Limb (tissue), 2 donors: ENCODE data around the gene GRB7.
"Not testable (repeated sequence)": the region's sequence is repeated elsewhere in the genome, so short reads cannot be mapped to it uniquely, and the experiment has no call there.

Experiments
- DNase-seq, 2 donors: peaks; one replicate each; pipeline ENCODE4 v3.0.0-alpha.2; 2016; ENCODE audit errors: extremely low spot score in 2 of 2

GRB7 gene

DNA sequence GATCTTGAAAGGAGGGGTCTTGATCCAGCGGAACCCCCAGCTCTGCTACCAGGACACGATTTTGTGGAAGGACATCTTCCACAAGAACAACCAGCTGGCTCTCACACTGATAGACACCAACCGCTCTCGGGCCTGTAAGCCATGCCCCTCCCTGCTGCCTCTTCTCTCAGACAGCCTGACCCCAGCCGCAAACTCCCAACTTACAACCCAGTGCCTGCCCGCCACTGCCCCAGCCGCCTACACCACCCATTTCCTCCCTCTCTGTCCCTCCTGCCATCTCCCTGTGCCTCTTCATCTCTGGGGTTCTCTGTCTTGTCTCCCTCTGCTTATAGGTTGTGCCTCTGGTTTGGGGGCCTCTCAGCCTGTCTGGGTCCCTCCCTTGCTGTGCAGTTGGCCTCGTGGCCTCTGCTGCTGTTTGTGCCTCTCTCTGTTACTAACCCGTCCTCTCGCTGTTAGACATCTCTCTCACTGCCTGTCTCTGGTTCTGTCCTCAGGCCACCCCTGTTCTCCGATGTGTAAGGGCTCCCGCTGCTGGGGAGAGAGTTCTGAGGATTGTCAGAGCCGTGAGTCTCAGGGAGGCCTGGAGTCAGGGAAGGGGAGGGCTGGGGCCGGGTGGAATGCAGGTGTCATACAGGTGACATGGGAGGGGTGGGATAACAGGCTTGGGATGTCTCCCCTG is 28.3 kb upstream of the GRB7 start:
- DNase-seq: no peak

DNA sequence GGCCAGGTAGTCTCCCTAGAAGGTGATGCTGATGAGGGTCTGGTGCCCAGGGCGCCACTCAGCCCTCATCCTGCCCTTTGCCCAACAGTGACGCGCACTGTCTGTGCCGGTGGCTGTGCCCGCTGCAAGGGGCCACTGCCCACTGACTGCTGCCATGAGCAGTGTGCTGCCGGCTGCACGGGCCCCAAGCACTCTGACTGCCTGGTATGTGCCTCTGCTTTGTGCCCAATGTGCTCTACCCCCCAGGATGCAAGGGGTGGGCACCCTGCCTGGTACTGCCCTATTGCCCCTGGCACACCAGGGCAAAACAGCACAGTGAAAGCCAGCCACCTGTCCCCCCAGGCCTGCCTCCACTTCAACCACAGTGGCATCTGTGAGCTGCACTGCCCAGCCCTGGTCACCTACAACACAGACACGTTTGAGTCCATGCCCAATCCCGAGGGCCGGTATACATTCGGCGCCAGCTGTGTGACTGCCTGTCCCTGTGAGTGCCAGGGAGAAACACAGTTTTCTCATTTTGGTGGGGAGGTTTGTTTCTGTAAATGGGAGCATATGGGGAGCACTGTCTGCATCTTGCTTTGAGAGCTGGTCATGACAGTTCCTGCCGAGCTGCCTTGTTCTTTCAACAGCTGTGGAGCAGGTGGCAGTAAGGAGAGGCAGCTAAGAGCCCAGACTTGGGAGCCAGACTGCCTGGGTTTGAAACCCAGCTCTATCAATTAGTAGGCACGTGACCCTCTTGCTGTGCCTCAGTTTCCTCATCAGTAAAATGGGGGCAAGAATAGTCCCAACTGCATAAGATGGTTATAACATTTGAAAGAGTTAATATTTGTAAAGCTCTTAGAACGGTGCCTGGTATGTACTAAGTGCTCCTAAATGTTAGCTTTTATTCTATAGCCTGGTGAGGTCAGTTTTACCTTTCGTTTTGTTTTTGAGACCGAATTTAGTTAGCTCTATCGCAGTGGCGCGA is 27.5 kb upstream of the GRB7 start:
- no peak for DNase-seq

DNA sequence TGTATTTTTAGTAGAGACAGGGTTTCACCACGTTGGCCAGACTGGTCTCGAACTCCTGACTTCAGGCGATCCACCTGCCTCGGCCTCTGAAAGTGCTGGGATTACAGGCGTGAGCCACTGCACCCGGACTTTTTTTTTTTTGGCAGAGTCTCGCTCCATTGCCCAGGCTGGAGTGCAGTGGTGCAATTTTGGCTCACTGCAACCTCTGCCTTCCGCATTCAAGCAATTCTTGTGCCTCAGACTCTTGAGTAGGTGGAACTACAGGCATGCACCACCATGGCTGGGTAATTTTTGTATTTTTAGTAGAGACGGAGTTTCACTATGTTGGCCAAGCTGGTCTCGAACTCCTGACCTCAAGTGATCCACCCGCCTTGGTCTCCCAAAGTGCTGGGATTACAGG is 26.7 kb upstream of the GRB7 start:
- not testable (repeated sequence) for DNase-seq

DNA sequence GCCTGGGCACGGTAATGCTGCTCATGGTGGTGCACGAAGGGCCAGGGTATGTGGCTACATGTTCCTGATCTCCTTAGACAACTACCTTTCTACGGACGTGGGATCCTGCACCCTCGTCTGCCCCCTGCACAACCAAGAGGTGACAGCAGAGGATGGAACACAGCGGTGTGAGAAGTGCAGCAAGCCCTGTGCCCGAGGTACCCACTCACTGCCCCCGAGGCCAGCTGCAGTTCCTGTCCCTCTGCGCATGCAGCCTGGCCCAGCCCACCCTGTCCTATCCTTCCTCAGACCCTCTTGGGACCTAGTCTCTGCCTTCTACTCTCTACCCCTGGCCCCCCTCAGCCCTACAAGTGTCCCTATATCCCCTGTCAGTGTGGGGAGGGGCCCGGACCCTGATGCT is 25.9 kb upstream of the GRB7 start:
- no peak for DNase-seq

DNA sequence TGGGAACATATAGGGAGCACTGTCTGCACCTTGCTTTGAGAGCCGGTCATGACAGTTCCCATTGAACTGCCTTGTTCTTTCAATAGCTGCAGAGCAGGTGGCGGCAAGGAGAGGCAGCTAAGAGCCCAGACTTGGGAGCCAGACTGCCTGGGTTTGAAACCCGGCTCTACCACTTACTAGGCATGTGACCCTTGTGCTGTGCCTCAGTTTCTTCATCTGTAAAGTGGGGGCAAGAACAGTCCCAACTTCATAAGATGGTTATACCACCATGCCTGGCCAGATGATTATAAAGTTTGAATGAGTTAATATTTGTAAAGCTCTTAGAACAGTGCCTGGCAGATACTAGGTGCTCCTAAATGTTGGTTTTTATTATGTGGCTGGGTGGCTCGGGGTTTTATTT is 23.5 kb upstream of the GRB7 start:
- DNase-seq: no peak

DNA sequence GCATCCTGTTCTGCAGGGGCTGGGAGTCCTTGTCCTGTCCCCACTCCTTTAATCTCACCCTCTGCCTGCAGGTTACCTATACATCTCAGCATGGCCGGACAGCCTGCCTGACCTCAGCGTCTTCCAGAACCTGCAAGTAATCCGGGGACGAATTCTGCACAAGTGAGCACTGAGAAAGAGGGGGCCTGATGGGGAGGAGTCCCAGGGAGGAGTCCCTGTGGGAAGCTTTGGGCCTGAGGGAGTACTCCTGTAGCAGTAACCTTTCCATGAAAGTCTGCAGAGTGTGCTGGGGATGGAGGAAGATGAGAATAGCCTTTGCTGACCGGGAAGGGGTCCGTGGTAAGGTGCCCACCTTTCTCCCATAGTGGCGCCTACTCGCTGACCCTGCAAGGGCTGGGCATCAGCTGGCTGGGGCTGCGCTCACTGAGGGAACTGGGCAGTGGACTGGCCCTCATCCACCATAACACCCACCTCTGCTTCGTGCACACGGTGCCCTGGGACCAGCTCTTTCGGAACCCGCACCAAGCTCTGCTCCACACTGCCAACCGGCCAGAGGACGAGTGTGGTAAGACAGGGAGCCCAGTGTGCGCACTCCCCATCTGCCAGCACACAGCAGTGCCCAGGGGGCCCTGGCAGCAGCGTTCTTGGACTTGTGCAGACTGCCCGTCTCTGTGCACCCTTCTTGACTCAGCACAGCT is 22.2 kb upstream of the GRB7 start:
- no peak for DNase-seq

DNA sequence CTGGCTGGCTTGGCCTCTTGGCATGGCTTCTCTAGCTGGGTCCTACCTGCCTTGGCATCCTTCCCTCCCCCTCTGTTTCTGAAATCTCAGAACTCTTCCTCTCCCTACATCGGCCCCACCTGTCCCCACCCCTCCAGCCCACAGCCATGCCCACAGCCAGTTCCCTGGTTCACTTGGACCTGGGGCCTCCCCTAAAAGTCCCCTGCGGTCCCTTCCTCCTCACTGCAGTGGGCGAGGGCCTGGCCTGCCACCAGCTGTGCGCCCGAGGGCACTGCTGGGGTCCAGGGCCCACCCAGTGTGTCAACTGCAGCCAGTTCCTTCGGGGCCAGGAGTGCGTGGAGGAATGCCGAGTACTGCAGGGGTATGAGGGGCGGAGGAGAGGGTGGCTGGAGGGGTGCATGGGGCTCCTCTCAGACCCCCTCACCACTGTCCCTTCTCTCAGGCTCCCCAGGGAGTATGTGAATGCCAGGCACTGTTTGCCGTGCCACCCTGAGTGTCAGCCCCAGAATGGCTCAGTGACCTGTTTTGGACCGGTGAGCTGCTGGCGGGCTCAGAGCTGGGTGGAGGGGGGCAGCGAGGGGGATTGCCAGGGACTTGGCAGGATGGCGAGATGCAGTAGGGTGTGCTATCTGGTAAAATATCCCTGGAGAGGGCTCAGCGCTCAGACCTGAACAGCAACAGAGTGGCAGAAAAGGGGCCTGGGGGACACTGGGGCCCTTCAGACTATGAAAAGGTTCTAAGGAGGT is 21.5 kb upstream of the GRB7 start:
- no peak for DNase-seq

DNA sequence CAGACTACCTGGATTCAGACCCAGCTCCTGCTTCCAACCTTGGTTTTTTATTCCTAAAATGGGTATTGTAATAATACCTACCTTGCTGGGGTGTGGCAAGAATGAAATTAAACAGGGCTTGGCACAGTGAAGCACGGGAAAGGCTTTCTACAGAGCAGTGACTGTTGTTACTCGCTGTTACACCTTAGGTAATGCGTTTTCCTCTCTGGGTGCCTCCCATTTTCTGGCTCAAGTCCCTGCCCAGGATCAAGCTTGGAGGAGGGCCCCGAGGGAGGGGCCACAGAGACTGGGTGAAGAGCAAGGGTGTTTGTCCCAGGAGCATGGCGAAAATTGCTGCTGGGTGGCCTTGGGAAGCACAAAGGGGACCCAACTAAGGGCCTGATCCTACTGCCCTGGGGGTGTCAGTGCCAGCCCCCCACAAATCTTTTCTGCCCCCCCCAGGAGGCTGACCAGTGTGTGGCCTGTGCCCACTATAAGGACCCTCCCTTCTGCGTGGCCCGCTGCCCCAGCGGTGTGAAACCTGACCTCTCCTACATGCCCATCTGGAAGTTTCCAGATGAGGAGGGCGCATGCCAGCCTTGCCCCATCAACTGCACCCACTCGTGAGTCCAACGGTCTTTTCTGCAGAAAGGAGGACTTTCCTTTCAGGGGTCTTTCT is 20.7 kb upstream of the GRB7 start:
- DNase-seq: no peak

DNA sequence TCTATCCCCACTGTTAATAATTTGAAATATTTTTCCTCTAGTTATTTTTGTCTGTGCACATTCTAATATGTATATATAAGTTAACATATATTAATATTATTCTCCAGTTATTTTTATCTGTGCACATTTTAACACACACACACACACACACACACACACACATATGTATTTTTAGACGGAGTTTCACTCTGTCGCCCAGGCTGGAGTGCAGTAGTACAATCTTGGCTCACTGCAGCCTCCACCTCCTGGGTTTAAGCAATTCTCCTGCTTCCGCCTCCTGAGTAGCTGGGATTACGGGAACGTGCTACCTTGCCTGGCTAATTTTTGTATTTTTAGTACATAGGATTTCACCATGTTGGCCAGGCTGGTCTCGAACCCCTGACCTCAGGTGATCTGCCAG is 20.1 kb upstream of the GRB7 start:
- no peak for DNase-seq

DNA sequence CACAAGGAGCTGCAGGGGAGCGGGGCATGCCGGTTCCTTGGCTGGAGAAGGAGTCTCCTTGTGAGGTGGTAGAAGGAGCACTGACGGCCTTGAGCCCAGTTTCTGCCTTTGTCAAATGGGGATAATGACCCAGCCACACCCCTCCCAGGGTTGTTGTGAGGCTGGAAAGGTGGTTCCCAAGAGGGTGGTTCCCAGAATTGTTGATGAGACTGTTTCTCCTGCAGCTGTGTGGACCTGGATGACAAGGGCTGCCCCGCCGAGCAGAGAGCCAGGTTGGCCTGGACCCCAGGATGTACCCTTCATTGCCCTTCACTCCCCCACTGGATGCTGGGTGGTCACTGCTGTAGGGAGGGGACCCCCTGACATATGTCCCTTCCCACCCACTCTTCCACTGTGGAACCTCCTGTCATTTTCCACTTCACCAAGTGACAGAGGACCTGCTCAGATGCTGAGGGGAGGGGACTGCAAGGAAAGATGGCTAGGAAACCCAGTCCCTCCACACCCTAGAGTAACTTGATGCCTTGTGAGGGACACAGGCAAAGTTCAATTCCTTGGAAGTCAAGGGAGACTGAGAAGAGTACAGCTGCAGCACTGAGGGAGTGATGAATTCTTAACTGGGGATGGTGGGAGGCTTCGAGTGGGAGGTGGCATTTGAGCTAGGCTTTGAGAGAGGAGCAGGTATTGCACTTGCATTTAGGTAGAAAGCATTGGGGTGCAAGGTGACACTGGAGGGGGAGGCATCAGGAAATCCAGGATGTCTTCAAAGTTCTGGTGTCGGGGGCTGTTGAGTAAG is 18.0 kb upstream of the GRB7 start:
- DNase-seq: no peak

DNA sequence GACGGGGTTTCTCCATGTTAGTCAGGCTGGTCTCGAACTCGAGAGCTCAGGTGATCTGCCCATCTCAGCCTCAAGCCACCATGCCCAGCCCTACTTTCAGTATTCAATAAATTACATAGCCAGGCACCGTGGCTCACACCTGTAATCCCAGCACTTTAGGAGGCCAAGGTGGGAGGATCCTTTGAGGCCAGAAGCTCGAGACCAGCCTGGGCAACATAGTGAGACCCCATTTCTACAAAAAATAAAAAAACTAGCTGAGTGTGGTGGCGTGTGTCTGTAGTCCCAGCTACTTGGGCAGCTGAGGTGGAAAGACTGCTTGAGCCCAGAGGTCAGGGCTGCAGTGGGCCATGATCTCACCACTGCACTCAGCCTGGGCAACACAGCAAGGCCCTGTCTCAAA is 15.6 kb upstream of the GRB7 start:
- no peak for DNase-seq

DNA sequence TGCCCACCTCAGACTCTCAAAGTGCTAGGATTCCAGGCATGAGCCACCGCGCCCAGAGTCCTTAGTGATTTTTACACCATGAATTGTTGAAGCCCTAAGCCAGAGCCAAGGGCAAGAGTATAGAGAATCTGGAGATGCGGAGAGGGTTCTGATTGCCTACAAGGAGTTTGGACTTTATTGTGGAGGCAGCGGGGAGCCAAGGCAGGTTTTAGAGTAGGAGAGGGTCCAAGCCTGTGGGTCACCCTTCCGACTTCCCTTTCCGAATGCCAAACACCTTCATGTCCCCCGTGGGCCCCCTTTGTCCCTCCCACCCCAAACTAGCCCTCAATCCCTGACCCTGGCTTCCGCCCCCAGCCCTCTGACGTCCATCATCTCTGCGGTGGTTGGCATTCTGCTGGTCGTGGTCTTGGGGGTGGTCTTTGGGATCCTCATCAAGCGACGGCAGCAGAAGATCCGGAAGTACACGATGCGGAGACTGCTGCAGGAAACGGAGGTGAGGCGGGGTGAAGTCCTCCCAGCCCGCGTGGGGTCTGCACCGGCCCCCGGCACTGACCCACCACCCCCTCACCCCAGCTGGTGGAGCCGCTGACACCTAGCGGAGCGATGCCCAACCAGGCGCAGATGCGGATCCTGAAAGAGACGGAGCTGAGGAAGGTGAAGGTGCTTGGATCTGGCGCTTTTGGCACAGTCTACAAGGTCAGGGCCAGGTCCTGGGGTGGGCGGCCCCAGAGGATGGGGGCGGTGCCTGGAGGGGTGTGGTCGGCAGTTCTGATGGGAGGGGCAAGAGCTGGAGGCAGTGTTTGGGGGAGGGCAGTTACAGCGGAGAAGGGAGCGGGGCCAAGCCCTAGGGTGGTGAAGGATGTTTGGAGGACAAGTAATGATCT is 14.5 kb upstream of the GRB7 start:
- DNase-seq: no peak

DNA sequence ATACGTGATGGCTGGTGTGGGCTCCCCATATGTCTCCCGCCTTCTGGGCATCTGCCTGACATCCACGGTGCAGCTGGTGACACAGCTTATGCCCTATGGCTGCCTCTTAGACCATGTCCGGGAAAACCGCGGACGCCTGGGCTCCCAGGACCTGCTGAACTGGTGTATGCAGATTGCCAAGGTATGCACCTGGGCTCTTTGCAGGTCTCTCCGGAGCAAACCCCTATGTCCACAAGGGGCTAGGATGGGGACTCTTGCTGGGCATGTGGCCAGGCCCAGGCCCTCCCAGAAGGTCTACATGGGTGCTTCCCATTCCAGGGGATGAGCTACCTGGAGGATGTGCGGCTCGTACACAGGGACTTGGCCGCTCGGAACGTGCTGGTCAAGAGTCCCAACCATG is 13.0 kb upstream of the GRB7 start:
- DNase-seq: no peak

DNA sequence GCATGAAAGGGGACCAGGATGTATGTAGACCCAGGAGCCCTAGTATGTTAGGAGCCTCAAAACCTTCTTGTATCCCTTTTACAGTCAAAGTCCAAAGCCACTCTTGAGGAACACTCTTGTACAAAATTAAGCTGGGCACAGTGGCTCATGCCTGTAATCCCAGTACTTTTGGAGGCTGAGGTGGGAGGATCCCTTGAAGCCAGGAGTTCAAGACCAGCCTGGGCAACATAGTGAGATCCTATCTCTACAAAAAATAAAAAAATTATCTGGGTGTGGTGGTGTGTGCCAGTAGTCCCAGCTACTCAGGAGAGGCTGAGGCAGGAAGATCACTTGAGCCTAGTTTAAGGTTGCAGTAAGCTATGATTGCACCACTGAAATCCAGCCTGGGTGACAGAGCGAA is 11.8 kb upstream of the GRB7 start:
- DNase-seq: not testable (repeated sequence)

DNA sequence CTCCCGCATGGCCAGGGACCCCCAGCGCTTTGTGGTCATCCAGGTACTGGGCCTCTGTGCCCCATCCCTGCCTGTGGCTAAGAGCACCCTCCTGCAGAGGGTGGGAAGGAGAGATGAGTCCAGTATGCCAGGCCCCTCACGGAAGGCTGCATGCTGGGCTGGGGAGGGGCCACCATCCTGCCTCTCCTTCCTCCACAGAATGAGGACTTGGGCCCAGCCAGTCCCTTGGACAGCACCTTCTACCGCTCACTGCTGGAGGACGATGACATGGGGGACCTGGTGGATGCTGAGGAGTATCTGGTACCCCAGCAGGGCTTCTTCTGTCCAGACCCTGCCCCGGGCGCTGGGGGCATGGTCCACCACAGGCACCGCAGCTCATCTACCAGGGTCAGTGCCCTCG is 11.1 kb upstream of the GRB7 start:
- no peak for DNase-seq

DNA sequence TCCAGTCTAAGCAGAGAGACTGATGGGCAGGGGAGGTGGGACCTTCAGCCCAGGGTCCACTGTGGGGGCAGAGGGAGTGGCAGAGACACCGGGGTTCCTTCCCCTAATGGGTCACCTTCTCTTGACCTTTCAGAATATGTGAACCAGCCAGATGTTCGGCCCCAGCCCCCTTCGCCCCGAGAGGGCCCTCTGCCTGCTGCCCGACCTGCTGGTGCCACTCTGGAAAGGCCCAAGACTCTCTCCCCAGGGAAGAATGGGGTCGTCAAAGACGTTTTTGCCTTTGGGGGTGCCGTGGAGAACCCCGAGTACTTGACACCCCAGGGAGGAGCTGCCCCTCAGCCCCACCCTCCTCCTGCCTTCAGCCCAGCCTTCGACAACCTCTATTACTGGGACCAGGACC is 10.2 kb upstream of the GRB7 start:
- no peak for DNase-seq

DNA sequence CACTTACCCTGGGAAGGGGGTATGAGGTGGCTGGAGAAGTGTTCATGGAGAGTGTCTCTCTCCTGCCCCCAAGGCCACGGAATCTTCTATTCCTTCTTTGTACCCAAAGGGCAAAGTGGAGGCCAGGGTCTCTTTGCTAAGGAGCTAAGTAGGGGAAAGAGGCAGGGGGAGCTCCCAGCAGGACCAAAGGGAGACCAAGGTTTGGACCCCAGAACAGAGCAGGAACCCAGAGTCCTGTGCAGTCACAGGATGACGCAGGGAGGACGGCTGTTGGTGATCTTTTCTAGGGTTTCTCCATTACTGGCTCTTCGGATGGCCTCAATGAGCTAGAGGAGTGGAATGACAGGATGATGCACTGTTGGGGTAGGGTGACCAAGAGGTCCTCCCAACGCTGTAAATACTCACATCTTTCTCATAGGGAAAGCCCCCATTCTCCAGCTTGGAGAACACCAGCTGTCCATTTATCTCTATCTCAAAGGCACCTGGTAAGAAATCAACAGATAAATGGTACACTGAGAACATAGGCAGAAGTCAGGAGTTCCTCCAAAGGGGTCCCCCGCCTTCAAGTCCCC is 8.4 kb upstream of the GRB7 start:
- no peak for DNase-seq

DNA sequence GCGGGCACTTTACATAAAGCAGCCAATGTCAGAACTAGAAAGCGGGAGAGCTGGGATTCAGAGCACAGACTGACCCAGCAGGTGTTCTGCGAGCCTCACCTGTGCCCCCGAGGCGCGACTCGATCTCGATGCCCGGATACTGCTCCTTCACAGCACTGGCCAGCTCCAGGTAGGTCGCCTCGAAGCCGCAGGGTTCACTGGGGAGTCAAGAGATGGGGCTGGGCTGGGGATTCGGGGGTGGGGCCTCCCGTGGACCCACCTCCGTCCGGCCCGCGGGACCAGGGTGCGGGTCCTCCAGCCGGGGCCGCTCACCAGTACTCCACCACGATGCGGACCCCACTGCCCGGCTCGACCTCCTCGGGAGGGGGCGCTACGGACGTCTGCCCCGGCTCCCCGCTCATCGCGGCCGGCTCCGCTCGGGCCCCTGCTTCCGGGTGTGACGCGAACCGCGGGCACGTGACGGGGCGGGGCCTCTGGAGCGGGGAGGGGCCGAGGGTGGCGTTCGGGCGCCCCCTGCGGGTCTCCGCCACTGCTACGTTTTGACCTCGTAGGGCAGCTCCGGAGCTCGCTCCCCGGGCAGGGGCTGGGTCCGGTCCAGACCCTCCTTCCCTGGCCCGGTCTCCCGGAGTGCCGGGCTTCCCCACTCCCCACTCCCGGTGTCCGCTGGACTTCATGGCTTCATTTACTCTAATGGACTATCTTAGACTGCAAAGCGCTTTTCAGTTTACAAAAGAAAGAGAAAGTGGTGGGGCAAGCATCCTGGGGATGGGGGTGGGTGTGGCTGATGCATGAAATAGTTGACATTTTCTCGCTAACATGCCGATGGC is 7.4 kb upstream of the GRB7 start, which contains the start of gene MIEN1:
TSS of gene MIEN1 (minus strand) at position 438 of the 827 bp plus-strand sequence. CDS start at position 401, 37 bp downstream.
- peak; percentile 87 to 96 for DNase-seq
